GM12891 (cell line): Measurements from ENCODE around the gene GLRX3.

Source experiments
- POLR2A ChIP-seq: IDR thresholded peaks from 2 replicates; pipeline ENCODE4 v1.6.1; 2011; ENCODE audit warnings: low read depth, low read length, control low read depth
- POLR2AphosphoS5 ChIP-seq: IDR thresholded peaks from 2 replicates; pipeline ENCODE4 v1.6.1; 2011; ENCODE audit warnings: low read depth, low read length, control low read depth

GRCh38 chr10:130202984-130203621 lies 66.9 kb downstream of the GLRX3 start:
- TF ChIP-seq POLR2A = no peak
- TF ChIP-seq POLR2AphosphoS5 = no peak
